Activated CD4-positive, CD25-positive, alpha-beta regulatory T cell treated with anti-CD3 and anti-CD28 coated beads, Interleukin-2, amount 50 U/mL, for 24 hours (primary cell): ENCODE results near the gene CEP131.
A peak's percentile ranks its signal among the peaks of the same experiment; 100 is the strongest.

Source experiments
- ATAC-seq, 2 donors: fragments of 150-1000 bp; cut with Tn5 transposase; one replicate each; pipeline ENCODE4 v1.10.0; 2021; ENCODE audit warnings: mild to moderate bottlenecking in 1 of 2, moderate library complexity in 1 of 2

CEP131 gene

DNA sequence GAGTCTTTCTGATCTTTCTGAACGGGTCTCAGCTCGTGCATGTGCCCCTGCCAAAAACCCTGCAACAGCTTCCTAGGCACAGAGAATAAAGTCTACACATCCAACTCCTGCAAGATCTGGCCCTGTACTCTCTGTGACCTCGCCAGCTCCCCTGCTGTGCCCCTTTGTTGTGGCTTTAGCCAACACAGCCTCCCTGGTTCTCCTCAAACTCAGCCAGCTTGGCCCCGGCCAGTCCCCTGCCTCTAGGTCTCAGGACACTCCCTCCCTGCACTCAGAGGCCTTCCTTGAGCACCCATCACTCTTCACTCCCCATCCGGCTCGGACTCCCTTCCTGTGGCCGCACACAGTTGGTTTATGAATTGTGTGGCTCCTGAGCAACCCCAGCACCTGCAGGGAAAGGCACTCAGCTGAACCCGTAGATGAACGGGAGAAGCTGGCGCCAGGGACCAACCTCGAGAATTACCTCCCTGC is 1.4 kb downstream of the CEP131 start:
- no peak for ATAC-seq

DNA sequence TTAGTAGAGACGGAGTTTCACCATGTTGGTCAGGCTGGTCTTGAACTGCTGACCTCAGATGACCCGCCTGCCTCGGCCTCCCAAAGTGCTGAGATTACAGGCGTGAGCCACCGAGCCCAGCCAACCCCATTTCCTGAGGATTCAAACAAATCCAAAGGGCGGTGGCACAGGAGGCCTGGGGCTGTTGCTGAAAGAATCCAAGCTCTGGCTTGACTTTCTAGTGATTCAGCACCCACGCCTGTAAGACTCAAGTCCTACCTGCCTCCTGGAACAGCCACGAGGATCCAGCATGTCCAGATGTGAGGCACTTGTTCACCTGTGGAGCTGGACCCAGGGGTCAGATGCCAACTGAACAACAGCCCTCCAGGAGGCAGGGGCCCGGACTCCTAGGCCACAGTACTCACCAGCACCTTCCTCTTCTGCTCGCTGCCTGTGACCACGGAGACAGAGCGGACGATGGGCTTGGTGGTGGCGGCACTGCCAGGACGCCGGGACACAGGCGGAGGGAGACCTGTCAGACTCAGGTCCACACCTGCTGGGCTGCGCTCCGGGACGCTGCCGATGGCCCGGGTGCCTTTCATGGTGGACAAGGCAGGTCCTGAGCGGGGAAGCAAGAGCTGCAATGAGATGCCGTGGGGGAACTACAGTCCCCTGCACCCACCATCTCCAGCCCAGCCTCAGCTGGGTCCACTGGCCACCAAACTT is 3.1 kb downstream of the CEP131 start:
- ATAC-seq, result no peak

DNA sequence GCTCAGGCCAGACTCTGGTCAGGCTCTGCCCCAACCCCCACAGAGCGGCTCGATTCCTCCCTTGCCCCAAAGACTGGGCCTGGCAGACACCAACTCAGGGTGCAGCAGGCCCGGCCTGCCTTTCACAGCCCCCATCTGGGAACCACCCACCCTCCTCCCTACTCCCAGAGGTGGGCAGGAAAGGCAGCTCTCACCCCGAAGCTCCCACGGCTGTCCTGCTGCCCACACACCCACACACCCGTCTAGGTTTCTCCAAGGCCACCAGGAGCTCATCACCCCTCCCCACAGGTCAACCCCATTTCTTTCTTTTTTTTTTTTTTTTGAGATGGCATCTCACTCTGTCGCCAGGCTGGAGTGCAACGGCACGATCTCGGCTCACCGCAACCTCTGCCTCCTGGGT is 3.8 kb downstream of the CEP131 start:
- no peak for ATAC-seq

DNA sequence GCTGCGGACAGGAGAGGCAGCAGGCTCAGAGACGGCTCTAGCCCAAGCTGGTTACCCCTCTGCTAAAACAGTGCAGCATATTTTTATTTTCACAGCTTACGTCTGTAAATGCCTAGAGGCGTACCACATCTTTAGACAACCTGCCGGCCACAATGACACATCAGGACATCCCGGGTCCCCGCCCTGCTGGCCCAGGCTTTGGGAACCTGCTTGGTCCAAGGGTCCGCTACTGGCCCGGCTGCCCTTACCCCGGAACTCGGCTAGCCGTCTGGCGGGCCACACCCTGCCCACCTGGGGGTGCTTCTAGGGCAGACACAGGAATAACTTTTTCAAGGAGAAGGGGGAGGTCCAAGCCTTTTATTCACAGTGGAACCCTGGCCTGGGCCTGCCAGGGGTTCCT is 4.3 kb downstream of the CEP131 start:
- no peak for ATAC-seq

DNA sequence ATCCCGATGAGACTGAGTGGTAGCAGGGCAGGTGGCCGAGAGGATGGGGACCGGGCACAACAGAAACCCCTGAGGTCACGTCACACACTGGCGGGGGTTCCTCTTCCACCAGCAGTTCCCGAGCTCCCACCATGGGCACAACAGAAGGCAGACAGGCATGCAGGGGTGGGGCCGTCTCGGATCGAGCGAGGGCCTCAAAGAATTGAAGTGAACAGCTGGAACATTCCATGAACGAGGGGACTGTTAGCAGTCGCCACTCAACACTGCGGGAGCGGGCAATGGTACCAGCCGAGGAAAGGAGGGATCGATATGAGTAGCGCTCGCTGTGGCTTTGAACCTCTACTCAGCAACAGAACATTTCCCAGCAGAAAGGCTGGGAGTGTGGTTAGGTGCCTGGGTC is 5.3 kb downstream of the CEP131 start:
- ATAC-seq, result no peak

DNA sequence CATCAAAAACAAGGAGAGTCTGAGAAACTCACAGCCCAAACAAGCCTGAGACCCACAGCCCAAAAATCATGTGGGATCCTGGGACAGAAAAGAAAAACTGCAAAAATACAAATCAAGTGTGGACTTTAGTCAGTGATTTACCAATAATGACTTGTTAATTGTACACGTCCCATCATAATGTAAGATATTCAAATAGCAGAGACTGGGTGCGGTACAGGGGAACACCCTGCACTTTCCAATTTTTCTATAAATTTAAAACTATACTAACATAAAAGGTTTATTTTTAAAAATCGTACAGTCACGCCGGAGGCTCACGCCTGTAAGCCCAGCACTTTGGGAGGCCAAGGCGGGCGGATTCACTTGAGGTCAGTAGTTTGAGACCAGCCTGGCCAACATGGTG is 8.8 kb downstream of the CEP131 start:
- no peak for ATAC-seq

DNA sequence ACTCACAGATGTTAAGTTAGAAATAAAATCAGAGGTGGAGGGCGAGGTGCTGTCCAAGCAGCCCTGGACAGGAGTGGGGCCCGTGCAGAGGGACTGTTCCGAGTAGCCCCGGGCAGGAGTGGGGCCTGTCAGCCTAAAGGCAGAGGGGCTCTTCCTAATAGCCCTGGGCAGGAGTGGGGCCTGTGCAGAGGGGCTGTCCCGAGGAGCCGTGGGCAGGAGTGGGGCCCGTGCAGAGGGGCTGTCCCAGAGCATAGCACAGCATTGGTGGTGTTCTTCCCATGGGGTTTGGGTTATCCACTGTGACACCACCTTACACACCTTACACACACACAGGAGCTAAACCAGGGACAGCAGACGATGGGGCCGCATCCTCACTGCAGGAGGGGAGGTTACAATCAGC is 10.4 kb downstream of the CEP131 start:
- no peak for ATAC-seq

DNA sequence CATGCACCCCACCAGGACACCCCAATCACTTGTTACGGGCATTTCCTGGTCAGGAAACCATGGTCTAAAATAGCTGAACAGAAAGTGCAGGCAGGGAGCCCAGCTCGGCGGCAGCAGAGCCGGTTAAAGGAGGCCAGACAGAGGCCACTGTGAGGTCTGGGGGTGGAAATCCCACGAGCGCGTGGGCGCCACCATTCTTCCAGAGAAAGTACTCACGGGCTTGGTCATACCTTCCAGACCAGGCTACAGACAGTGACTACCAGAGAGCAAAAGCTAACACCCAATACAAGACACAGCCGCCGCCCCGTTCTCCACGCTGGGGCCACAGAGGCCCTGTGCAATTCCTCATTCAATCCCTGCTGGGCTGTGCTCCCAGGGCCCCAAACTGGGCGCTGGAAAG is 11.9 kb downstream of the CEP131 start:
- no peak for ATAC-seq

DNA sequence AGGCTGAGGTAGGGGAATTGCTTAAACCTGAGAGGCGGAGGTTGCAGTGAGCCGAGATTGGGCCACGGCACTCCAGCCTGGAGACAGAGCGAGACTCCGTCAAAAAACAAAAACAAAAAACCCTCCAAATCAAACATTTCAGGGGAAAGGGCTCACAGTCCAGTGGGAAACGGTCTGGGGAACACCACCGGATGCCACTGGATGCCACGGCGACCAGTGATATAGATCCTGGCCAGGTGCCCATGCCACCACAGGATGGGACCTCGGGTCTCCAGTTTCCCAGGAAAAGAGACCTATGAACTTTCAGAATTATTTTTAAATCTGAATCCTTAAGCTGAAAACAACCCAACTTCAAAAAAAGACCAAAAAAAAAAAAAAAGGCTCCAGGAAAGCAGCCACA is 12.3 kb downstream of the CEP131 start:
- no peak for ATAC-seq

DNA sequence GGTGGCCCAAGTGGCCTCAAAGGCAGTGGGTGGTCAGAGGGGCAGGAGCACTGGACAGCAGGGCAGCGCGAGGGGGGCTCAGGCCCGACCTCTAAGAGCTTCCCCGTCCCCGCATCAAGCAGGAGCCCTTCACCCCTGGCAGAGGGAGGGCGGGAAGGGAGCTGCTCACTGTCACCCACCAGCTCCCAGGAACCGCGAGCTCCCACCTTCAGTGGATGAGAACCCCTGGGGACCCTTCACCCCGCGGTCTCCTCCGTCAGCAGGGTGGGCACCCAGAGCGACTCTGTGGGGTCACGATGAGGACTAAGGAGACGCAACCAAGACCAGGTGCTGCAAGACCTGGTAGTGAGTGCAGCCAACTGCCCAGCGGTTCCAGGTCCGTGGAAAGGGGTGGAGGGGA is 13.6 kb downstream of the CEP131 start:
- ATAC-seq, result no peak

DNA sequence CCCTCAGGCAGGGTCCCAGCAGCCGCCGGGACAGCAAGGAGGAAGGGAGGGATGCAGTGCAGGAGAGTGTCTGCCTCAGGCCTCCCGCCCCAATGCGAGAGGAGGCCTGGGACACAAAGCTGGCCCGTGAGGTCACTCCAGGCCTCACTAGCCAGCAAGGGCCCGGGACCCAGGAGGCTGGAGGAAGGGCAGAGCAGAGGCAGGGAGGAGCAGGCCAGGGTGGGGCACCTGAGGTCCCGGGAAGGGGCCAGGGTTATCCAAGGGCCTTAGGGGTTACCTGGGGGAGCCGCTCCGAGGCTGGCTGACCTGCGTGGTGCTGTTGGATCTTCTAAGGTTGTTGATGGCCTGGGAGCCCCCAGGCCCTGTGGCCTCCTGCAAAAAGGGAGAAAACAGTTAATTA is 14.1 kb downstream of the CEP131 start:
- ATAC-seq, result no peak

DNA sequence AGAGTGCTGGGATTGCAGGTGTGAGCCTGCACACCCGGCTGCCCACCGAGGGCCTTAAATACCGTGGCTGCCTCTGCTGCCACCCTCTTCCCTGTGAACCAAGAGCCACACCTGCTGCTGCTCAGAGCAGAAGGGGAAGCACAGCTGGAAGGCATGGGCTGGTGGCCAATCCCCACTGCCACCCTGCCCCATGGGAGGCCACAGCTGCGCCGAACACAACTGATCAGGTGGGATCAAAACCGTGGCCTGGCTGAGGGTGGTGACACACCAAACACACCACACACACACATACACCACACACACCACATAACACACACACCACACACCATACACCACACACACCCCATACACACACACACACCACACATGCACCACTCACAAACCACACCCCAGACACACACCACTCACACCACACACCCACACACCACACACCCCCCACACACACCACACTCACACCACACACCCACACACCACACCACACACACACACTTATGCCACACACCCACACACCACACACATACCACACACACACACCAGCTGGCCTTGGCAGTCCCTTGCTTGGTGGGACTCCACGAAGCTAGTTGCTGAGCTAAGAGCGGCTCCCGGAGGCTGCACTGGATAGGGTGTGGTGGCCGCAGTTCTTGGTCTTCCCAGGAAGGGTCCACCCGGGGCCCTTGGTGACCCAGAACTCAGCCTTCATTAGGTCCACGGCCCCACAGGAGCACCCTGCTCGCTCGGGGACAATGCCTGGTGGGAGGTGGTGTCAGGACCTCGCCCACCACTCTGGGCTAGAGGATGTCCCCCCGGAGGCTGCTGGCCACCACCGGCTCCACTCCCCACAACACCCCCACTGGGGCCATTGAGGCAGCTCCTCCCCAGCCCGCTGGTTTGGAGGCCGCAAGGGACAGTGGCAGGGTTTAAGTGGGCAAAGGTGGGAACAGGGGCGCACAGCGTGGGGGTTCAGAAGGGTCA is 14.9 kb downstream of the CEP131 start:
- ATAC-seq, result no peak

DNA sequence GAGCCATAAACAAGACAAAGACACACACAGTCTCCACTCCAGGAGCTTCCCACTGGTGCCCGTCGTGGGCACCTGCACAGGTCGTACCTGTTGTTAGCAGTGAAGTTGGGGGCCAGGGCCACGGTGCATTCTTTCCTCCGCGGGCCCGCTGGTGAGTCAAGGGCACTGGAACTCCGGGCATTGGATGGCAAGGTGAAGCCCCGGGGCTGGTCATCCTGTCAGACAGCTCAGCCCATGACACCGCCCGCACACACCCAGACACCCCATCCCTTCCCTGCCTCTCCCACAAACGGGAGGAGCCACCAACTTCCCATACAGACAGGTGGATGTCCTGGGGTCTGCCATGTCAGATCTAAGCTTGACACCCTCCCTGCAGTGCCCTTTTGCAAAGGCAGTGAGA is 16.1 kb downstream of the CEP131 start:
- ATAC-seq, result no peak

DNA sequence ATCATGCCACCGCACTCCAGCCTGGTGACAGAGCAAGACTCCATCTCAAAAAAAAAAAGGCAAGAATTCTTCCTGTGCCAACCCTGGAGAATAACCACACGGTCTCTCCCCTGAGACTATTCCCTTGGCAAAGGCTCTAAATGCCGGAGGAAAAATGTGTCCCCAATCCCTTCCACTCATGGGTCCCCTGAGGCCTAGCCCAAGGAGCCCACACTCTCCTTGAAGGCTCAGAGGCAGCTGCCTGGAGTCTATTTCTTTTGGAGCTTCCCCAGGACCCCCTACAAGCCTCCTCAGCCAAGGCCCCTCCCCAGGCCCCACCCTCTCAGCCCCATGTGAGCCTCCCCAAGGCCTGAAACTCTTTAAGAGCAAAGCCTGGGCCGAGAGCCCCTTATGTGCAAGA is 16.6 kb downstream of the CEP131 start:
- no peak for ATAC-seq

DNA sequence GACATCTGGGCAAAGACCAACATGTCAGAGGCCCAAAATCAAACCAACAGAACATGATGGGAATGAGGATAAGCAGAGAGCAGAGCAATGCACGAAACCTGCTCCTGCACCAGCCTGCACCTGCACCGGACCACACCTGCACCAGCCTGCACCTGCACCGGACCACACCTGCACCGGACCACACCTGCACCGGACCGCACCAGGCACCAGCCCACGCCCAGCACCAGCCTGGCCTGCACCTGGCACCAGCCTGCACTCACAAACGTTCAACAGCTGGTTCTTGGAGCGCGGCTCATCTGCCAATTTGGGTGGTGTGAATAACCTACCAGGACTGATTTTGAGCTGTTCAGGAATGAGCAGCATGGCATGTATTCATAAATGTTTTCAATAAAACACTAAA is 18.2 kb downstream of the CEP131 start:
- no peak for ATAC-seq

DNA sequence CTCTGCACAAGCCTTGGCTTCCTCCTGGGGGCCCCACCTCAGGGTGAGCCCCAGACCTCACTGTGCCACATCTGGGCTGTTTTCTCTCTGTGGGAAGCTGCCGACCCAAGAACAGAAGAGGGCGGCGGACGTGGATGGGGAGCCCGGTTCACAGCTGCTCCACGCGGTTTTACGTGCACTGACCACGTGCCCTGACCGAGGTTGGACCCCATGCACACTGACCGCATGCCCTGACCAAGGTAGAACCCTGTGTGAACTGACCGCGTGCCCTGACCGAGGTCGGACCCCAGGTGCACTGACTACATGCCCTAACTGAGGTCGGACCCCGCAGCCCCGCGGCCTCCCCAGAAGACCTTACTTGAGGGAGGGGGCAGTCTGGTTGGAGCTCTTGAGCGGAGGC is 19.6 kb downstream of the CEP131 start:
- ATAC-seq, result no peak

DNA sequence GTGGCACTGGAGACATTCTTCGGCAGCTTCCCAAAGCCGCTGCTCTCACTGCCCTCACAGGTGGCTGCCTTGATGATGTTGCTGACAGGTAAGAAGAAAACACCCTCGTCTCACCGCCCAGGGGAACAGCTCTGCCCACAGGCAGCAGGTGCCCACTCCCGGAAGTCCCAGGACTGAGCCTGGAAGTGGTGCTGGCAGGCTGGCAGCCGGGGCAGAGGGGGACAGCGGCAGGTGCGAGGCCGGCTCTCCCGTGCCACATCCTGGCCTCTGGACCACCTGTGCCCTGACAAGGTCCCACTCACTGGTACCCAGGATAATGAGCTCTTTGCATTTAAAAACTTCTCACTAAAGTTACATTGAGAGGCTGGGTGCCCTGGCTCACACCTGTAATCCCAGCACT is 20.4 kb downstream of the CEP131 start:
- ATAC-seq, result no peak

DNA sequence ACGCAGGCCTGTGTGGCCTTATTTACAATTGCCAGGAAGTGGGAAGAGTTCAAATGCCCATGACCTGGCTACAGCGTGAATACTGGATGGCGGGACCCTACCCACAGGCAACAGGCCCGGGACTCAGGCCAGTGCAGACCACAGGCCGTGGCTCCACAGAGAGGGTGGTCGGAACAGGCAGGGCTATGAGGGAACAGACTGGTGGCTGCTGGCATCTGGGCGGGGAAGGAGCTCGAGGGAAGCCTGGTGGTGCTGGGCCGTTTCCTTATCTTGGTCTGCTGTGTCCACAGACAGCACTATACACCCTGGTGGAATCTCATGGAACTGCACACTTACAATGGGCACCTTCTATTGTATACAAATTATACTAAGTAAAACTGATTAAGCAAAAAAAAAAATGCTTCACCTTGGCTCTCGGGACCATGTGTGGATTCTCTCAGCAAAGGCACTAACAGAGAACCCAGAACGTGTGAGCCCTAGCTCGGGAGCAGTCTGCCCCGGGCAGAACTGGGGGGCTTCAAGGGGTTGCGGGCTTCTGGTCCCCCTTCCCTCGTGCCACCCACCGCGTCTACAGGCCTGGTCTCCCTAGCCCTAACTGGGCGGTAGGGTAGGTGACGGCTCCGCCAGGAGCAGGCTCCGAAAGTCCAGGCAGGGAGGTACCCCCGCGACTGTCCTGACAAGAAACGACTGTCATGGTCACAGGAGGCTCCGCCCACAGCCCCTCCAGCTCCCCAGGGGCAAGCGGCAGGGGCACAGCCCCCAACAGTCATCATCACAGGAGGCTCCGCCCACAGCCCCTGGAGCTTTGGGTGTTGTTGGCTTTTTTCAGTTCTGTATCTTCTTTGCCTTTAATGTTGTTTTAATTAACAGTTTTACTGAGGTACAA is 21.8 kb downstream of the CEP131 start:
- peak in 1 of 2 donors; percentile 75 for ATAC-seq

DNA sequence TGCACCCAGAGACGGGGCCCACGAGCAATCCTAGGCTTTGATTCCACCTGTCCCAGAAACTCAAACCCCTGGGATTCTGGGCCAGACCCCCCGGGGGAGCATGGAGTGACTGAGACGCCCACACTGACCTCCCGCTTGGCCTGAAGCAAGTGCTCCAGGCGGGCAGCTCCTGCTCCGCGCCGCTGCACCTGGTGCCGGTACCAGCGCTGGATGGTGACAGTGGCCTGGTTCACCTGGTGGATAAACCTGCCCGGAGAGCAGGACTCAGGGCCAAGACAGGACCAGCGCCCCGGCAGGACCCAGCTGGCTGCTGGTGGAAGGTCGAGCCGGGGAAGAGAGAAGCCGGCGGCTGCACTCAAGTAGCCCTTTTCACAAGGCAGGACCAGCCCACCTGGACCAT is 22.6 kb downstream of the CEP131 start:
- ATAC-seq, result no peak

DNA sequence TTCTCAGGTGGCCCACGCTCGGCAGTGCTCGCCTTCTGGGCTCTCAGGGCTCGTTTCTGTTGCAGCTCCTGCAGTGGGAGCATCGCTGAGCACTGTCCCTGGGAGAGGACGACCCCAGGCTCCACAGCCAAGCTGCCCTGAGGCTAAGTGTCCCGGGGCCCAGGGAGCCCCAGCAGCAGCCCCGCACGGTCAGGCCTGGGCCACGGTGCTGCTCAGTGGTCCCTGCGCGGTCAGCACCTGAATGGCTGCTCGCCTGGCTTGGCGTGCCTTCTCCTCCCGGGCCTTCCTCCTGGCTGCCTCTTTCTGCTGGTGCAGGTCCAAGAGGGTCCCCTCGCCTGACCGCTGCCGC is 23.3 kb downstream of the CEP131 start:
- ATAC-seq, result no peak

DNA sequence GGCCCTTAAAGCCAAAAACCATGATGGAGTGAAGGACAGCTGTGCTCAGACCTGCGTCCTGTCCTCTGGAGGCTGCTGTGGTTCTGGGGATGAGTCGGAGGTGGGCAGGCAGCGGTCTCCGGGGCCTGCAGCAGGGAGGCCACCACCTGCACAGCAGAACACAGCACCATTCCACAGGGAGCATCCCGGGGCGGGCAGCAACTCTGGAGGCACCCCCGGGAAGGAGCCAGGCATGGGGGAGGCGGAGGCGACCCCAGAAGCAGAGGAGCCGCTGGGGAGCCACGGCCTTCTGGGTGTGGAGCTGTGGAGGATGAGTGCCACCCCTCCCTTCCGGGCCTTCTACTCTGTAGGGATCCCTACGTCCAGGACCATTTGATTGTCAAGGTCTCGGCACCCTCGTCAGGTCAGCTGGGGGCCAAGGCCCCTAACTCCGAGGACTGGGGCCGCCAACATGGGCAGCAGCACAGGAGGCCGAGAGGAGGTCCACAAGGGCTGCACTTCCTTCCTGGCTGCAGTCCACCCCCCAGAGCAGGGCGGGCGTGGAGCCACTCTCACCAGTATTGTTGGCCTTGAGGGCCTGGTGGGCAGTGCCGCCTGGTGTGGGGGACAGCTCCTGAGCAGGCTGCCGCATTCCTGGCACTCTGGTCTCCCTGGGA is 23.8 kb downstream of the CEP131 start:
- no peak for ATAC-seq

DNA sequence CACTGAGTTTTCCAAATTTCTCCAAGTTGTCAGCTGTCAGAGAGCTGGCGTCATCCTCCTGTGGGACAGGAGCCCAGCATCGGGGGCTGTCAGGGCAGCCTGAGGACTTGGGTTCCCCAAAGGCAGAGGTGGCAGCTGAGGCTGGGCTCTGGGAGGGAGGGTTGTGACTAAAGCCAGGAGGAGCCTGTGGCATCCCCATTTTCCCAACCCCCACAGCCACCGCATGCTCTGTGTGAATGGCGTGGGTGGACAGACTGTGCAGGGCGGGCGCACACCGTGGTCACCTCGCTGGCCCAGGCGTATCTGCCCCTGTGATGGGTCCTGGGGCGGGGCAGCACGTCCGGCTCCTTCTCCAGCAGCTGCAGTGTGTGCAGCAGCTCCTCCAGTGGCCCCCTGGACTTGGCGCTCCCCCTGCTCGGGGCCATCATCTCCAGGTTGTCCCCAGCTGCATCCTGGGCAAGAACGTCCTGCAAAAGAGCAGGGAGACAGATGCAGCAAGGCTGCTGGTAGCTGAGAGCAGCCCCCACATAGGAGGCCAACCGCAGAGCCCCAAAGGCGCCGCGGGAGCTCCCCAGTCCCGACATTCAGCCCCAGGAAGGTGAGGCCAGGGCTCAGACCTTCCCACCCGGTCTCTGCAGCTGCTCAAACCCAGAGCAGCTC is 24.8 kb downstream of the CEP131 start:
- ATAC-seq, result no peak
